Peyer's patch (tissue), 4 donors: ENCODE data around the gene NRL. TPM values are rescaled to one million over a fixed set of nuclear protein-coding genes. Genes with fewer than 3 reads are reported as not detected.

ENCODE experiments used
- DNase-seq, 3 donors: peaks; one replicate each; pipeline ENCODE4 v3.0.0-alpha.2; 2017 to 2019
- H3K27ac ChIP-seq, 4 donors: fragments of 200-600 bp; sonication (generic); one replicate each; pipeline ENCODE4 v1.5.1; 2016 to 2019
- H3K27me3 ChIP-seq, 2 donors: fragments of 200-600 bp; sonication (generic); one replicate each; pipeline ENCODE4 v1.5.1; 2019
- H3K36me3 ChIP-seq, 3 donors: fragments of 200-600 bp; sonication (generic); one replicate each; pipeline ENCODE4 v1.5.1; 2016 to 2019
- H3K4me1 ChIP-seq, 4 donors: fragments of 200-600 bp; sonication (generic); one replicate each; pipeline ENCODE4 v1.5.1; 2016 to 2019
- H3K4me3 ChIP-seq, 4 donors: fragments of 200-600 bp; sonication (generic); 1 replicate in 3 of 4; 2 replicates in 1 of 4; pipeline ENCODE4 v1.5.1; 2016 to 2019; ENCODE audit warnings: mild to moderate bottlenecking in 1 of 4
- H3K9me3 ChIP-seq, 4 donors: fragments of 200-600 bp; sonication (generic); one replicate each; pipeline ENCODE4 v1.5.1; 2016 to 2019; ENCODE audit warnings: mild to moderate bottlenecking in 1 of 4
- CTCF ChIP-seq, 6 experiments: fragments of 450-650 bp in 4 of 6; fragments of 200-600 bp in 2 of 6; sonication (generic) in 1 of 6; IDR thresholded peaks; one replicate each; pipeline ENCODE4 v1.5.1; 2017 to 2019; ENCODE audit warnings: antibody characterized with exemption in 6 of 6, mild to moderate bottlenecking in 3 of 6, moderate library complexity in 1 of 6
- POLR2A ChIP-seq, 2 donors: fragments of 450-650 bp; IDR thresholded peaks; one replicate each; pipeline ENCODE4 v1.5.1; 2017; ENCODE audit warnings: antibody characterized with exemption in 2 of 2, mild to moderate bottlenecking in 2 of 2, moderate library complexity in 2 of 2
- total RNA-seq, 4 donors: library from RNA; depleted of rRNA; stranded (reverse); fragments of >200 nt; gene quantifications; one replicate each; pipeline ENCODE4 v1.1.0, GENCODE V29; 2016

The NRL gene
- total RNA-seq, 4 donors from 2014 or later = 4.6 to 14.2 (median 13.5) TPM; not detected in 1

GRCh38 chr14:24071144-24071697 lies 43.5 kb downstream of the NRL start, which contains the start of gene CPNE6:
Gene CPNE6, plus strand, starts transcription at chr14:24071562. Its CDS starts 1,375 bp downstream, at chr14:24072937.
- no peaks in the 10 kb centered on the region for H3K9me3 ChIP-seq
- H3K4me3 ChIP-seq = peak within 1 kb of the TSS in 1 of 4 donors; percentile 4
- peaks cover 0 to 25% (median 6%) of the 10 kb centered on the region in 4 donors for H3K4me1 ChIP-seq
- no peaks in the 10 kb centered on the region for H3K36me3 ChIP-seq
- no peaks in the 10 kb centered on the region for H3K27me3 ChIP-seq
- peak within 1 kb of the TSS in 3 of 4 donors; percentile 27 to 89 (median 77) for H3K27ac ChIP-seq
- TF ChIP-seq POLR2A (IDR thresholded peaks at IDR 0.05) = no peak
- TF ChIP-seq CTCF (IDR thresholded peaks at IDR 0.05) = no peak
- DNase-seq = no peak

- TF ChIP-seq POLR2A (IDR thresholded peaks at IDR 0.05) (no peak), CTCF (IDR thresholded peaks at IDR 0.05) (no peak)
- DNase-seq = no peak
- Histone ChIP-seq H3K4me3 (no peak overlapping the region), H3K36me3 (no peaks in the 10 kb centered on the region), H3K9me3 (no peaks in the 10 kb centered on the region), H3K27ac (no peak overlapping the region), H3K4me1 (peaks cover 0 to 25% (median 4%) of the 10 kb centered on the region in 4 donors), H3K27me3 (no peaks in the 10 kb centered on the region)
Observed at GRCh38 chr14:24070285-24071143, 44.2 kb downstream of the NRL start.

- TF ChIP-seq POLR2A (IDR thresholded peaks at IDR 0.05) = no peak
- no peak for TF ChIP-seq CTCF (IDR thresholded peaks at IDR 0.05)
- H3K36me3 ChIP-seq = no peaks in the 10 kb centered on the region
- no peak overlapping the region for H3K4me3 ChIP-seq
- H3K9me3 ChIP-seq = no peaks in the 10 kb centered on the region
- H3K4me1 ChIP-seq = peaks cover 0 to 21% (median 2%) of the 10 kb centered on the region in 4 donors
- no peaks in the 10 kb centered on the region for H3K27me3 ChIP-seq
- DNase-seq = peak in 1 of 3 donors; percentile 38
- no peak overlapping the region for H3K27ac ChIP-seq
Observed at GRCh38 chr14:24069411-24069735, 45.4 kb downstream of the NRL start.

- no peaks in the 10 kb centered on the region for H3K36me3 ChIP-seq
- H3K27ac ChIP-seq = no peak overlapping the region
- H3K9me3 ChIP-seq = no peaks in the 10 kb centered on the region
- H3K27me3 ChIP-seq = no peaks in the 10 kb centered on the region
- TF ChIP-seq POLR2A (IDR thresholded peaks at IDR 0.05) (no peak), CTCF (IDR thresholded peaks at IDR 0.05) (no peak)
- DNase-seq = peak in 1 of 3 donors; percentile 33
- no peak overlapping the region for H3K4me3 ChIP-seq
- H3K4me1 ChIP-seq = peaks cover 0 to 26% (median 2%) of the 10 kb centered on the region in 4 donors
Observed at GRCh38 chr14:24068711-24069410, 45.9 kb downstream of the NRL start.

- peak overlapping the region in 1 of 4 donors; percentile 25 for H3K27ac ChIP-seq
- peaks cover 0 to 29% (median 0%) of the 10 kb centered on the region in 4 donors for H3K4me1 ChIP-seq
- no peak for DNase-seq
- no peaks in the 10 kb centered on the region for H3K27me3 ChIP-seq
- no peaks in the 10 kb centered on the region for H3K9me3 ChIP-seq
- H3K4me3 ChIP-seq = no peak overlapping the region
- TF ChIP-seq POLR2A (IDR thresholded peaks at IDR 0.05) (no peak), CTCF (IDR thresholded peaks at IDR 0.05) (no peak)
- no peaks in the 10 kb centered on the region for H3K36me3 ChIP-seq
Observed at GRCh38 chr14:24067133-24068082, 47.3 kb downstream of the NRL start.
